Measurements from ENCODE around the gene EIF2B2. TPM values are rescaled to one million over a fixed set of nuclear protein-coding genes. Genes with fewer than 3 reads are reported as not detected.

EIF2B2 gene
- polyA plus RNA-seq, 1 of the 3 experiments (the other 2 are of a cell fraction): 125 TPM

DNA sequence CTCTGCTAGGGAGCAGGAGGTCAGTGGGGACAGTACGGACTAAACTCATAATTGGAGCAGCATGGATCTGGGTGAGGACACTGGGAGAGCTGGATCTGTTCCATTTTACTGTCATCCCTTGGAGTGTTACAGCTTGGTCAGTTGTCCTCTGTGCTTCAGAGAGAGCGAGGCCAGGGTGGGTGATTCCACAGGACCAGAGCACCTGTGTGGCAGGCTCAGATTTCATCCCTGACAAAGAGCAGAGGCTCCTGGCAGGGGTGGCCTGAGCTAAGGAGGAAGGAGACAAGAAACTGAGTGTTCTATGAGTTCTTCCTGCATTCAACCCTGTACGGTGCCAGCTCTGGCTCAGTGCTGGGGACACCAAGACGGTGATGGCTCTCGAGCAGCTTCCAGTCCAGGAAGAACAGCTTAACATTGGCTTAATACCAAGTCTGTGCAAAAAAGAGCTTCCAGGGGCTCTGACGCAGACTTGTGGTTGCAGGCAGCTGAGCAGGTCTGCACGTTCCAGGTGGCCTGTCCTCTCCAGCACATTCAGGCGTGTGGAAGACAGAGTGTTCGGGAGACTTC is 38.9 kb upstream of the EIF2B2 start:
- Histone ChIP-seq H3K4me1 (ENCODE audit: control insufficient read depth in 1 of 2, insufficient read depth in 2 of 2, low read depth in 1 of 2, low read length in 1 of 2) (peaks cover 0 to 16% of the 10 kb centered on the region in 2 experiments; a peak in 1 of 4 replicates), H3K4me3 (ENCODE audit: low read depth in 2 of 2, low read length in 1 of 2) (no peak overlapping the region), H3K27me3 (ENCODE audit: insufficient read depth) (no peaks in the 10 kb centered on the region), H3K4me2 (no peak overlapping the region), H3K36me3 (replicated peaks in 1 of 2; ENCODE audit: control insufficient read depth in 1 of 2, insufficient read depth in 2 of 2, low read length in 1 of 2) (no peaks in the 10 kb centered on the region), H2AFZ (ENCODE audit: low read depth) (no peak overlapping the region), H4K20me1 (ENCODE audit: insufficient read depth) (no peaks in the 10 kb centered on the region), H3K27ac (ENCODE audit: low read depth in 2 of 2, low read length in 1 of 2) (peak overlapping the region in 1 of 2 experiments; percentile 39; a peak in 1 of 4 replicates), H3F3A (replicated peaks; ENCODE audit: insufficient read depth) (peaks cover 10% of the 10 kb centered on the region), H3K9me2 (no peaks in the 10 kb centered on the region), H3K9me3 (no peaks in the 10 kb centered on the region), H3K9ac (no peak overlapping the region), H3K79me2 (ENCODE audit: insufficient read depth) (no peaks in the 10 kb centered on the region)
- ChIA-PET POLR2A (interaction anchor here (0.7 to 1.3 kb wide), 5 partner anchors 9 to 41 kb away, joined by 3 to 4 read pairs (median 3); partner anchors contain the start of genes PGF and RPS6KL1), CTCF (interaction anchor here (0.7 to 1.8 kb wide), 4 partner anchors 9 to 18 kb away, joined by 4 to 6 read pairs (median 4); partner anchors contain the start of gene PGF)
- no peak for DNase-seq
- WGBS (ENCODE audit: low lambda C conversion rate): 76% methylated on average over 6 of the region's 9 CpGs
- TF ChIP-seq RAD21 (IDR thresholded peaks at IDR 0.05; ENCODE audit: low read length) (no peak), JUND (IDR thresholded peaks at IDR 0.05) (no peak), TEAD4 (IDR thresholded peaks at IDR 0.05; ENCODE audit: borderline replicate concordance, insufficient read depth) (no peak), FOSL2 (IDR thresholded peaks at IDR 0.05; ENCODE audit: borderline replicate concordance, low read depth) (no peak), EP300 (IDR thresholded peaks at IDR 0.05; ENCODE audit: borderline replicate concordance in 1 of 2, low read depth in 1 of 2, low read length in 1 of 2) (no peak), RCOR1 (IDR thresholded peaks at IDR 0.05; ENCODE audit: low read length) (no peak), ELF1 (IDR thresholded peaks at IDR 0.05) (no peak), FOXJ3 (CRISPR knock-in tag; IDR thresholded peaks at IDR 0.05) (no peak), POLR2AphosphoS5 (IDR thresholded peaks at IDR 0.05; ENCODE audit: low read depth, low read length) (no peak), YY1 (IDR thresholded peaks at IDR 0.05; ENCODE audit: low read depth) (no peak), RFX5 (IDR thresholded peaks at IDR 0.05; ENCODE audit: low read length) (no peak), GATA2 (CRISPR knock-in tag; IDR thresholded peaks at IDR 0.05) (no peak), SMC3 (IDR thresholded peaks at IDR 0.05; ENCODE audit: low read depth, low read length) (no peak), CHD2 (IDR thresholded peaks at IDR 0.05; ENCODE audit: low read length, partially characterized antibody) (no peak)
- TF ChIP-seq, protein P1, sequence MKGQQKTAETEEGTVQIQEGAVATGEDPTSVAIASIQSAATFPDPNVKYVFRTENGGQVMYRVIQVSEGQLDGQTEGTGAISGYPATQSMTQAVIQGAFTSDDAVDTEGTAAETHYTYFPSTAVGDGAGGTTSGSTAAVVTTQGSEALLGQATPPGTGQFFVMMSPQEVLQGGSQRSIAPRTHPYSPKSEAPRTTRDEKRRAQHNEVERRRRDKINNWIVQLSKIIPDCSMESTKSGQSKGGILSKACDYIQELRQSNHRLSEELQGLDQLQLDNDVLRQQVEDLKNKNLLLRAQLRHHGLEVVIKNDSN (IDR thresholded peaks at IDR 0.05; ENCODE audit: borderline replicate concordance, low read depth): no peak
- TF ChIP-seq, protein P2, sequence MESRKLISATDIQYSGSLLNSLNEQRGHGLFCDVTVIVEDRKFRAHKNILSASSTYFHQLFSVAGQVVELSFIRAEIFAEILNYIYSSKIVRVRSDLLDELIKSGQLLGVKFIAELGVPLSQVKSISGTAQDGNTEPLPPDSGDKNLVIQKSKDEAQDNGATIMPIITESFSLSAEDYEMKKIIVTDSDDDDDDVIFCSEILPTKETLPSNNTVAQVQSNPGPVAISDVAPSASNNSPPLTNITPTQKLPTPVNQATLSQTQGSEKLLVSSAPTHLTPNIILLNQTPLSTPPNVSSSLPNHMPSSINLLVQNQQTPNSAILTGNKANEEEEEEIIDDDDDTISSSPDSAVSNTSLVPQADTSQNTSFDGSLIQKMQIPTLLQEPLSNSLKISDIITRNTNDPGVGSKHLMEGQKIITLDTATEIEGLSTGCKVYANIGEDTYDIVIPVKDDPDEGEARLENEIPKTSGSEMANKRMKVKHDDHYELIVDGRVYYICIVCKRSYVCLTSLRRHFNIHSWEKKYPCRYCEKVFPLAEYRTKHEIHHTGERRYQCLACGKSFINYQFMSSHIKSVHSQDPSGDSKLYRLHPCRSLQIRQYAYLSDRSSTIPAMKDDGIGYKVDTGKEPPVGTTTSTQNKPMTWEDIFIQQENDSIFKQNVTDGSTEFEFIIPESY (IDR thresholded peaks at IDR 0.05; ENCODE audit: borderline replicate concordance, low read depth): no peak
- TF ChIP-seq, protein P3, sequence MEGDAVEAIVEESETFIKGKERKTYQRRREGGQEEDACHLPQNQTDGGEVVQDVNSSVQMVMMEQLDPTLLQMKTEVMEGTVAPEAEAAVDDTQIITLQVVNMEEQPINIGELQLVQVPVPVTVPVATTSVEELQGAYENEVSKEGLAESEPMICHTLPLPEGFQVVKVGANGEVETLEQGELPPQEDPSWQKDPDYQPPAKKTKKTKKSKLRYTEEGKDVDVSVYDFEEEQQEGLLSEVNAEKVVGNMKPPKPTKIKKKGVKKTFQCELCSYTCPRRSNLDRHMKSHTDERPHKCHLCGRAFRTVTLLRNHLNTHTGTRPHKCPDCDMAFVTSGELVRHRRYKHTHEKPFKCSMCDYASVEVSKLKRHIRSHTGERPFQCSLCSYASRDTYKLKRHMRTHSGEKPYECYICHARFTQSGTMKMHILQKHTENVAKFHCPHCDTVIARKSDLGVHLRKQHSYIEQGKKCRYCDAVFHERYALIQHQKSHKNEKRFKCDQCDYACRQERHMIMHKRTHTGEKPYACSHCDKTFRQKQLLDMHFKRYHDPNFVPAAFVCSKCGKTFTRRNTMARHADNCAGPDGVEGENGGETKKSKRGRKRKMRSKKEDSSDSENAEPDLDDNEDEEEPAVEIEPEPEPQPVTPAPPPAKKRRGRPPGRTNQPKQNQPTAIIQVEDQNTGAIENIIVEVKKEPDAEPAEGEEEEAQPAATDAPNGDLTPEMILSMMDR (IDR thresholded peaks at IDR 0.05): no peak

All from SK-N-SH (cell line).